Stimulated activated CD8-positive, alpha-beta memory T cell treated with anti-CD3 and anti-CD28 coated beads, Interleukin-15, amount 100 ng/mL, for 1 hour (primary cell): ENCODE measurements around the gene LIF.
"Not testable (repeated sequence)": the region's sequence is repeated elsewhere in the genome, so short reads cannot be mapped to it uniquely, and the experiment has no call there.

Experiments used
- DNase-seq: peaks from one replicate; pipeline ENCODE4 v3.0.0-alpha.2; 2020; ENCODE audit warnings: low read depth

LIF gene

DNA sequence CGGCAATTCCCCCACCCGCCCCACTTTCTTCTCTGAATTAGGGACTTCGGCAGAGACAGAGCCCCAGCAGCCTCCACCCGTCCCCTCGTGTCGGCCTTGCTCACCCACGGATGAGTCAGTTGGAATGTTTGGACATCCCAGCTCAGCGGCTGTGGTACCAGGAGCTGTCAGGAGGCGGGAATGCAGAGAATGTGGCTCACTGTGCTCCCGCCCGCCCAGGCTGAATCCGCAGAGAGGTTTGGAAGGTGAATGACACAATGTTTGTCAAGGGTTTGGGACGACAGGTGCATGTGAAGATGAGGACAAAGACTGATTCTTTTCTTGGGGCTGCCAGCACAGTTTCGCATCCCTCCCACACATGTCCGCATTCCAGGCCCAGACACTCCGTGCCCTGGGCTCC, 39.6 kb downstream of the LIF start:
- DNase-seq: no peak

GRCh38 chr22:30205281-30206115, 41.1 kb downstream of the LIF start:
- no peak for DNase-seq

DNA sequence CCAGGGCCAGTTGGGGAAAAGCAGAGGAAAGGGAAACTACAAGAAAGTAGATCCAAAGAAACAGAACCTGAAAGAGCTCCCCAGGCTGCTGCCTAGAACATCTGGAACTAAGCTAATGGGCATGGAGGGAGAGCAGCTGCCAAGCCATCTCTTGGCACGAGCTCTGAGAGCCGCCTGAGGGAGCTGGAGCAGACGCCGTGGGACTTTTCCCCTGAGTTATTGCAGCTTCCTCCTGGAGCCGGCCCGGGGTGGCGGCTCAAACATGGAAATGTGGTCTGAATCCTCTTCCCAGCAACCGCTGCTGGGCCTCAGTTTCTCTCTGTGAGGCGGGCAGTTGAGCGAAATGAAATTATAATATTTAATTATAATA, 41.8 kb downstream of the LIF start:
- DNase-seq: no peak

- DNase-seq: no peak
Observed at GRCh38 chr22:30204015-30204741, 42.4 kb downstream of the LIF start.

DNA sequence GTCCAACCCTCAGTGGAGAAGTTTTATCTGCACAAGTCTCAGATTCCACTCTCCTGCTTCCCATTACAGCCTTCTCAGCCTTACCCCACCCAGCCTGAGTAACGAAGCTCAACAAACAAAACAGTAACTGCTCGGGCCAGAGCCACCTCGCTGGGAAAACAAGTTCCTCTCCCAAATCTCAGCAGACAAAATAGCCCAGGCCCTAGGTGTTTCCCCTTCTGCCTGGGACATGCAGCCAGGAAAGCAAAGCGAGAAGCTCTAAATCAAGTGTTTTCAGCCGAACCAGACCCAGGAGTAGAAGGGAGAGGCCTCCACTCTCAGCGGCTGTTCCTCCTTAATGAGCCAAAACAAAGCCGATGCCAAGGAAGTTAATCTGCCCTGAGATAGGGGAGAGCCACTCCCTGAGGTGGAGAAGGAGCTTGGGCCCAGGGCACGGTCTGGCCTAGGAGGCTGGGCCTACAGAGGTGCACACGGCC, 44.0 kb downstream of the LIF start:
- DNase-seq: no peak

GRCh38 chr22:30201945-30202344, 44.6 kb downstream of the LIF start:
- no peak for DNase-seq

- not testable (repeated sequence) for DNase-seq
Observed at GRCh38 chr22:30200905-30201304, 45.7 kb downstream of the LIF start.

DNA sequence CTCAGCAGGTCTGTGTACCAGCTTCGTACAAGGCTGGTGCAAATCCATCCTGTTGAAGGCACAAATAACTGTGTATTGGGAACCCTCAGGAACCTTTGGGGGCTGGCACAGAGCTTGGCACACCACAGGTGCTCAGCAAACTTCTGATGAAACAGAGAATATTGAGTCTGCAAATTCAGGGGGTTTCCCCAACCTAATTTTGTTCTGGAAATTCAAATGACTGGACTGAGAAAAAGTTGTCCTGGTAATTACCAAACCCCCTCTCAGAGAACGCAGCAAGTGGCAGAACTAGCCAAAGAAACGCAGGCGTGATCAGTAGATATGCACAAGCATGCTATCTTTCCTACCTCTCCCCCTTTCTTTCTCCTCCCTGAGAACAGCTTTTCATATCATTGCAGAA, 47.6 kb downstream of the LIF start:
- DNase-seq: no peak

GRCh38 chr22:30198152-30198825, 48.3 kb downstream of the LIF start:
- no peak for DNase-seq

GRCh38 chr22:30197389-30197788, 49.2 kb downstream of the LIF start:
- DNase-seq: no peak

GRCh38 chr22:30196880-30197336, 49.7 kb downstream of the LIF start:
- DNase-seq: no peak

GRCh38 chr22:30196141-30196879, 50.2 kb downstream of the LIF start:
- peak; percentile 4 for DNase-seq

GRCh38 chr22:30195245-30196140, 51.1 kb downstream of the LIF start:
- no peak for DNase-seq

- no peak for DNase-seq
Observed at GRCh38 chr22:30193031-30193775, 53.4 kb downstream of the LIF start.

- DNase-seq: no peak
Observed at GRCh38 chr22:30192427-30192826, 54.1 kb downstream of the LIF start.

GRCh38 chr22:30191040-30191701, 55.4 kb downstream of the LIF start:
- DNase-seq: no peak

- no peak for DNase-seq
Observed at GRCh38 chr22:30190574-30190973, 56.0 kb downstream of the LIF start.
